Measurements from ENCODE around the gene OR2D2.
"Not testable (repeated sequence)": the region's sequence is repeated elsewhere in the genome, so short reads cannot be mapped to it uniquely, and the experiment has no call there.

DNA sequence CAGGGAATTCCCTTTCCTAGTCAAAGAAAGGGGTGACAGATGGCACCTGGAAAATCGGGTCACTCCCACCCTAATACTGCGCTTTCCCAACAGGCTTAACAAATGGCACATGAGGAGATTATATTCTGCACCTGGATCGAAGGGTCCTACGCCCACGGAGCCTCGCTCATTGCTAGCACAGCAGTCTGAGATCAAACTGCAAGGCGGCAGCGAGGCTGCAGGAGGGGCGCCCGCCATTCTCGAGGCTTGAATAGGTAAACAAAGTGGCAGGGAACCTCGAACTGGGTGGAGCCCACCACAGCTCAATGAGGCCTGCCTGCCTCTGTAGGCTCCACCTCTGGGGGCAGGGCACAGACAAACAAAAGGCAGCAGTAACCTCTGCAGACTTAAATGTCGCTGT, 12.5 kb upstream of the OR2D2 start:
- TF ChIP-seq EP300 (IDR thresholded peaks at IDR 0.05); CTCF (IDR thresholded peaks at IDR 0.05); POLR2A (IDR thresholded peaks at IDR 0.05; ENCODE audit: low read depth): not testable (repeated sequence)
